KMS-11 (cell line): ENCODE results near the gene SLAMF9.

ENCODE experiments used
- H2AFZ ChIP-seq: fragments of 200-600 bp; sonication (generic); 2 replicates; pipeline ENCODE4 v1.6.1; 2016; ENCODE audit warnings: antibody characterized with exemption, mixed run types, low read depth
- H3K27ac ChIP-seq: fragments of 200-600 bp; sonication (generic); 2 replicates; pipeline ENCODE4 v1.6.1; 2016; ENCODE audit warnings: mild to moderate bottlenecking, mixed run types
- H3K27me3 ChIP-seq: fragments of 200-600 bp; sonication (generic); 2 replicates; pipeline ENCODE4 v1.6.1; 2017; ENCODE audit warnings: mild to moderate bottlenecking, low read depth, mixed run types, moderate library complexity; ENCODE audit not compliant: insufficient read depth
- H3K36me3 ChIP-seq: fragments of 200-600 bp; sonication (generic); 2 replicates; pipeline ENCODE4 v1.6.1; 2017; ENCODE audit warnings: mild to moderate bottlenecking, mixed run types; ENCODE audit not compliant: insufficient read depth
- H3K4me1 ChIP-seq: fragments of 200-600 bp; sonication (generic); 2 replicates; pipeline ENCODE4 v1.6.1; 2016; ENCODE audit warnings: mild to moderate bottlenecking, low read depth, mixed run types; ENCODE audit not compliant: poor library complexity, severe bottlenecking
- H3K4me2 ChIP-seq: fragments of 200-600 bp; sonication (generic); 2 replicates; pipeline ENCODE4 v1.7.0; 2016; ENCODE audit warnings: mild to moderate bottlenecking, mixed run types
- H3K4me3 ChIP-seq: fragments of 200-600 bp; sonication (generic); IDR thresholded peaks from 2 replicates; pipeline ENCODE4 v1.6.1; 2017; ENCODE audit warnings: low read depth, low read length, mixed read lengths; ENCODE audit not compliant: insufficient read depth
- H3K79me2 ChIP-seq: fragments of 200-600 bp; sonication (generic); 2 replicates; pipeline ENCODE4 v1.6.1; 2016; ENCODE audit warnings: low read depth, mixed run types; ENCODE audit not compliant: insufficient read depth
- H3K9ac ChIP-seq: fragments of 200-600 bp; sonication (generic); 2 replicates; pipeline ENCODE4 v1.6.1; 2016; ENCODE audit warnings: mild to moderate bottlenecking, mixed run types
- H4K20me1 ChIP-seq: fragments of 200-600 bp; sonication (generic); 2 replicates; pipeline ENCODE4 v1.6.1; 2016; ENCODE audit warnings: mild to moderate bottlenecking, mixed run types; ENCODE audit not compliant: insufficient read depth
- CTCF ChIP-seq: fragments of 200-600 bp; sonication (generic); conservative IDR thresholded peaks from 2 replicates; pipeline ENCODE4 v1.6.1; 2017; ENCODE audit warnings: low read depth, mild to moderate bottlenecking, antibody characterized with exemption, low read length, moderate library complexity, mixed read lengths

SLAMF9 gene

GRCh38 chr1:159947942-159948341 is 6.1 kb downstream of the SLAMF9 start:
- H4K20me1 ChIP-seq, result no peaks in the 10 kb centered on the region
- no peak overlapping the region for H3K4me2 ChIP-seq
- no peaks in the 10 kb centered on the region for H3K79me2 ChIP-seq
- TF ChIP-seq CTCF, result no peak
- no peak overlapping the region for H3K27ac ChIP-seq
- H3K4me1 ChIP-seq, result peaks cover 5% of the 10 kb centered on the region
- no peak overlapping the region for H3K9ac ChIP-seq
- no peak overlapping the region for H3K4me3 ChIP-seq
- H3K36me3 ChIP-seq, result no peaks in the 10 kb centered on the region
- H2AFZ ChIP-seq, result no peak overlapping the region
- H3K27me3 ChIP-seq, result peaks cover 25% of the 10 kb centered on the region; the same call in 1 of the 2 replicates

- Histone ChIP-seq H3K4me2 (peak overlapping the region; percentile 69), H2AFZ (peak overlapping the region; percentile 81), H3K9ac (peak overlapping the region; percentile 66; the same call in 1 of the 2 replicates), H3K4me1 (peaks cover 5% of the 10 kb centered on the region), H3K27me3 (peaks cover 25% of the 10 kb centered on the region; the same call in 1 of the 2 replicates), H3K79me2 (no peaks in the 10 kb centered on the region), H3K36me3 (no peaks in the 10 kb centered on the region), H4K20me1 (no peaks in the 10 kb centered on the region), H3K27ac (no peak overlapping the region), H3K4me3 (peak overlapping the region; percentile 97)
- TF ChIP-seq CTCF, result no peak
Measured at GRCh38 chr1:159946242-159947187, 7.5 kb downstream of the SLAMF9 start.

- H3K27ac ChIP-seq, result no peak within 1 kb of the TSS
- TF ChIP-seq CTCF, result peak; percentile 75
- H3K4me2 ChIP-seq, result peak within 1 kb of the TSS; percentile 69
Measured at GRCh38 chr1:159945483-159946241, 8.4 kb downstream of the SLAMF9 start, which contains the start of gene IGSF9. Gene IGSF9, minus strand, starts transcription at chr1:159945613. Its CDS starts 2,159 bp downstream, at chr1:159943454.

GRCh38 chr1:159944623-159945455 is 9.2 kb downstream of the SLAMF9 start:
- Histone ChIP-seq H3K27me3 (peaks cover 25% of the 10 kb centered on the region; the same call in 1 of the 2 replicates), H3K27ac (no peak overlapping the region), H3K79me2 (no peaks in the 10 kb centered on the region), H4K20me1 (no peaks in the 10 kb centered on the region), H3K4me2 (peak overlapping the region; percentile 69), H3K36me3 (no peaks in the 10 kb centered on the region), H3K4me1 (peaks cover 5% of the 10 kb centered on the region), H2AFZ (peak overlapping the region; percentile 81), H3K9ac (peak overlapping the region; percentile 66; the same call in 1 of the 2 replicates), H3K4me3 (peak overlapping the region; percentile 97)
- no peak for TF ChIP-seq CTCF

More at GRCh38 chr1:159945483-159946241, 8.4 kb downstream of the SLAMF9 start, which contains the start of gene IGSF9:
- Histone ChIP-seq H2AFZ (peak within 1 kb of the TSS; percentile 81), H4K20me1 (no peaks in the 10 kb centered on the region), H3K9ac (peak within 1 kb of the TSS; percentile 66), H3K36me3 (no peaks in the 10 kb centered on the region), H3K4me3 (peak within 1 kb of the TSS; percentile 97), H3K4me1 (peaks cover 5% of the 10 kb centered on the region), H3K27me3 (peaks cover 25% of the 10 kb centered on the region; the same call in 1 of the 2 replicates), H3K79me2 (no peaks in the 10 kb centered on the region)
